GM19193 (cell line): Measurements from ENCODE around the gene GRIK1.

Experiments used
- POLR2A ChIP-seq: IDR thresholded peaks from 4 replicates; pipeline ENCODE4 v1.6.1; 2011; ENCODE audit not compliant: insufficient read depth, insufficient read length; ENCODE audit errors: extremely low read depth

The GRIK1 gene

DNA sequence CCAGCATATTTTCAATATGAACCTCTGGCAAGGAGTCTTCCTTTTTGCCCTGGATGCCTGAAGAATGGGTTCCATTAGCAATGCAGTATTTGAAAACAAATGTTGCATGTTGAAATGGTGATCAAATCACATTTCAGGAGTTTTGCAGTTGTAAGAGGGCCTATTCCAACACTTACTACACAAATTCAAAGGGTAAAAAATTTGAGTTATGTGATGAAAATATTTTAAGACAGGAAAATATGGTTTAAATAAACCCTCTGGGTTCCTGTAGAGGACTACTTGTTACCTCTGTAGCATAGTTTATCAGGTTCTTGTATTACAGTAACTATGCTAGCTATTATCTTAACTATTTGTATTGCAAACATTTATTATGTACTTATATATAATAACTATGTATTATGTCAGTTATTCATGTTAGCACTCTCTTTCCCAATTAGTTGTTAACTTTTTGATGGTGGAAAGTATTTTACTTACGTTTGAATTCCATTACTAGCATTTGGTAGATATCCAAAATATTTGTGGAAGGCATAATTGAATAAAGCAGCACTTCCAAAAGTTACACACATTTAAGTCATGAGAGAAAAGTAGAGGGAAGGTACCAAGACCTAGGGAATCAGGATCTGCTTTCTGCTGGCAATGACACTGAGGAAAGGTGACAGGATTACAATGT, 312.9 kb downstream of the GRIK1 start:
- no peak for TF ChIP-seq POLR2A

DNA sequence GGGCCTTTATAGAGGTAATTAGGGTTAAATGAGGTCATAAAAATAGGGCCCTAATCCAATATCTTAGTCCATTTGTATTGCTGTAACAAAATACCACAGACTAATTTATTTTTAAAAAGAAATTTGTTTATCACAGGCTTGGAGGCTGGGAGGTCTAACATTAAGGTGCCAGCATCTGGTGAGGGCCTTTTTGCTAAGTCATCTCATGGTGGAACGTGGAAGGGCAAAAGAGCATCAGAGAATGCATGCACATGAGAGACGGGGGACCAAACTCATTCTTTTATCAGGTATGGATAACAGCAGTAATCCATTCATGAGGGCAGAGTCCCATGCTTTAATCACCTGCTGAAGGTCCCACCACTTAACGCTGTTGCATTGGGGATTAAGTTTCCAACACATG, 313.8 kb downstream of the GRIK1 start:
- no peak for TF ChIP-seq POLR2A

DNA sequence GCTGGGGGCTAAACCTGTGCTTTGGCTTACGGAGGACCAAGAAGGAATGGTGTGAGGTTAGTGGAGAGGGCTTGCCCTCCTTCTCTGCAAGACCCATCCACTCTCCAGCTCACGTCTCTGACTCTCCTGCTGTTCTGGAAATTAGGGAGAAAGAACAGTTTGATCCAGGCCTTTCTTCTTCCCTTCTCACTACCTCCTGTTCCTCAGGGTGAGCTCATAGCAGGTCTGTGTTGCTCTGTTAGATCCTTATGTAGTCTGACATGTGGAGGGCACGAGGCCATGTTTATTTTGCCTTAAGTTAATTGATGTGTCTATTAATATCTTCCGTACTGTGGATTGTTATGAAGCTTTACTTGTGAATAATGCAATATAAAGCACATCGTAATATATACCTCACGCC, 315.0 kb downstream of the GRIK1 start:
- no peak for TF ChIP-seq POLR2A

DNA sequence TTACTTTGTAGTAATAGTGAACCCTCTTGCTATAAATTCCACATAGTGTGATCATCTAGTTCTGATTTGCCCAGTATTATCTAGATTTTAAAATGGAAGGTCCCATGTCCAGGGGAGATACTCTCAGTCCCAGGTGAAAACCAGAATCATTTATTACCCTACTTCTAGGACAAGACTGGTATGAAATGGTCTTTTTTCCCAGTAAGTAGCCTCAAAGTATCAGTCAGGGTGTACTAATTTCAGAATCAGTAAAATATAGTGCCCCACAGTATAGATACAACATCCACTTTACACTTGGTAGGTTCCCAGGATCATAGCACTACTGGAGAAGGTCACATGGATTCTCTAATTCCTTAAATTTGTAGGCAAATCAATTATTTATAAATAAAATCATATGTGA, 318.3 kb downstream of the GRIK1 start:
- no peak for TF ChIP-seq POLR2A

DNA sequence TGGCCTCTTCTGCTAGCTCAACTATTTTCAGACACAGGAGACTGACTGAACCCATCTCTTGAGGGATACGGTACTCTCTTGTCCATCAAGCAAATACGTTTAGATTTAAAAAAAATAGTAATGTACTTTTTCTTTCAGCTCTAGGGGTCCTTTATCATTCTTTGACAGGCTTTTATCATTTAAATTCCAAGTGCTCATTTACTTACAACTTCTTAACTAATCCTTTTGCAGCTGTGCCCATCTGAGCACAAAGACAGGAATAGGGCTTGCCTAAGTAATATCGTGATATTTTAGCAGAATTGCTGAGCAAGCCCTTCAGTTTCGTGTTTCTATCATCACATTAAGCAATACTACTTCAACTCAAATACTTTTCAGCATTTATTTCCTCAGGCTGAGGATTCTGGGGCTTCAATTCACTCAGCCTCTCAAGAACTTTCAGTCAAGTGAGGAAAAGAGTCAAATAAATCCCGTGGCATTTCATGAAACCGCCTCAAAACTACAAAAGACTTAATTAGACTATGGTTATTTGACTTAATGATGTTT, 323.5 kb downstream of the GRIK1 start:
- TF ChIP-seq POLR2A: no peak

DNA sequence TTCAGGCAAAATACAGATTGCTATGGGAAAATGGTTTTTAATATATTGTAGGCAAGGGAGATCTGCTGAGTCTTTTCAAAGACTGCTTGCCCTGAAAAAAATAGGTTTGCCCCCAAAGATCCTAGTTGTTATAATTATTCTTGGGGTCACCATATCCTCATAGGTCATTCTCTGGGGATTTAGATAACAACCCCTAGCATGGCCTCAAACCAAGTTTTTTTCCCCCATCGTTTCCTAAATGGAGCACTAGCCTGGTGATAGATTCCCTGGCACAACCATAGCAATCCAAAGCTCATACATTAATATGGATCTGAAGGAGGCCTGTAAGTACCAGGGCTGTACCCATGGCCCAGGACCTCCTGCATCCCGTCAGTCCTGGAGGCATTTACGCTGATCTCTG, 325.9 kb downstream of the GRIK1 start:
- TF ChIP-seq POLR2A: no peak

DNA sequence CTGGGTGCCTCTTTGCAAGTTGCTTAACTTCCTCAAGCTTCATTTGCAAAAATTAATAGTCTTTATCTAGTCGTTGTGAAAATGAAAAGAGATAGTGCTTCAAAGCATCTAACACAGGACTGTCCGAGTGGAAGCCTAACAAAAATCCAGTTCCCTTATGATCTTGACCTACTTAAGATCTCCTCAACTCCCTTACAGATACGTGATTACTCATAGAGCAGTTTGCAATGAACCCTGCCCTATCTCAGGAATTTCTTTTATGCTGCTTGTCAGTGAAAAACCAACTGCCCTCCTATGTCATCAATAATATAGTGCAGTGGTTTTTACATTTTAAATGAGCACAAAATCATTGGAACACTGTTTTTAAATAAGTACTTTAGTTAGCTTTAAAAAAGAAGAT, 326.8 kb downstream of the GRIK1 start:
- TF ChIP-seq POLR2A: no peak

DNA sequence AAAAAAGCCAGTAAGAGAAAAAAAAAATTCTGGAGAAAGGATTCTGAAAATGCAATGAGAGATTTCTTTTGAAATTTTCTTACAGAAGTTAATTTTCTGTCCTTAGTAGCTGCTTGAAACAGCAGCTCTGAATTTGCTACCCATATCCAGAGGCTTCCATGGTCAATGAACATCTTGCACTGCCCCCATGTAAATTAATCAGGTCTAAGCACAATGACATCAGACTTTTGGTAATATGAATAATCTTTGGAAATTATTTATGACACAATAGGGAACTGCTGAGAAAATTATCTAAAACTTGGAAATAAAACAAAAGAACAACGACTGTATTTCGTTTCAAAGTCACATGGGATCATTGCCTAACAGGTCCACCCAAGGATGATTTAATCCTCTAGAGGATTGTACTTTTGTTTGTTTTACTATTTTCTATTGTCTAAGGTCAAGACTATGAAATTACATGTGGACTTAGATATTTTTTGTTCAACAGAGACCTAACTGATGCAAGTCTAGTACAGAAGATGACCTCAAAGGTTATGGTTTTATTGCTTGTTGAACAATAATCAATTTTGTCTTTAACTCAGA, 328.9 kb downstream of the GRIK1 start:
- no peak for TF ChIP-seq POLR2A

DNA sequence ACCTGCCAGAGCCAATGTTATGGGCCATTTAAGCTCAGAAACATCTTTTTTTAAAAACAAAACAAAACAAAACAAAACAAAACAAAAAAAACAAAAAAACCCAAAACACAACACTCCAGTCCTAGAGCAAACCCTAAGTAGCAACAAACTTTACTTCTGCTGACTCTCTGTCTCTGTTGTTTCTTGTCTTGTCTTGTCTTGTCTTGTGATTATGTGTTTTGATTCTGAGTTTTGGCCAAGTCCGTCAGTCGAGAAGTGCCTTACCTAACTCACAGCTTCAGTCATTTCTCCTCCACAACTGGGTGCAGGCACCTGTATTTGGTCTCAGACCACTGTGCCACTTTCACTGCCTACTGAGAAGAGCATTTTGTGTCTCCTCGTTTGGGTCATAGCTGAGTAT, 333.2 kb downstream of the GRIK1 start:
- no peak for TF ChIP-seq POLR2A

DNA sequence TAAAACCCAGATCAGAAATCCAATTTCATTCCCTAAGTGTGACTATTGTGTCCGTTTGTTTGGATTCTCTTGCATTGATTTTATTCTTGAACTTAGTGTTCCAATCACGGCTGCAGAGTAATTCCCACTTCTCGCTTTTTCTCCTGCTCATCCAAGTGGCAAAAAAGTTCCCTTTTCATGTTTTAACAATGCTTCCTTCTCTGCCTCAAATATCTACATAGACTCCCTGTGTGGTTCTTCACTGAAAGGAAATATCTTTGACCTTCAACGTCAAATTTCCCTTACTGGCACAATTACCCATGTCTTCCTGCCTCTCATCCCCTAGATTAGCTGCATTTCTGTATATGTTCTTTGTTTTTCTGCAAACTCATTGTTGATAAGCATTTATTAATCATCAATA, 335.7 kb downstream of the GRIK1 start:
- no peak for TF ChIP-seq POLR2A

DNA sequence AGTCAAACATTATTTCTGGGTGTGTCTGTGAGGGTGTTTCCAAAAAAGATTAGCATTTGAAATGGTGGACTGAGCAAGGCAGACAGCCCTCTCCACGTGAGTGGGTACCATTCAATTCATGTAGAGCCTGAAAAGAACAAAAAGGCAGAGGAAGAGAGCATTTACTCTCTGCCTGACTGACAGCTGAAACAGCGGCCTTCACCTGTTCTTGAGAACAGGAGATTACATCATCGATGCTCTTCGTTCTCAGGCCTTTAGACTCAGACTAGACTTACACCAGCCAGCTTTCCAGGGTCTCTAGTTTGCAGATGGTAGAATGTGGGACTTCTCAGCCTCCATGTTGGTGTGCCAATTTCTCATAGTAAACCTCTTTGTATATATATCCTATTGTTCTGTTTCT, 338.7 kb downstream of the GRIK1 start:
- no peak for TF ChIP-seq POLR2A

DNA sequence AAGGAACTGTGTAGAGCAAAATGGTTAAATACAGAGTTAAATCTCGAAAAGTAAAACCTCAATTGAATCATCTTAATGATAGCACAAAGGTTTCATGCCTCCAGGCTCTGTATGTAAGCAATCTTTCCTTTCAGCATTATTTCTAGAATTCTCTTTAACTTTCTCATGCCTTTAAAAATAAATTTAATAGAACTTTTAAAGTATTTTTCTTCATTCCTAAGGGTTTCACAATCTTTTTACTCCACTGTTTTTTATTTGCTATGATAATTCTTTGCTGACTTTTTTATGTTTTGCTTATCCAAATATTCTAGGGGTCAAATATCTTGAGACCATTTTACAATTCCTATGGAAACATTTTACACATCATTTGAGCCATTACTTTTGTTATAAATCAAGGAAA, 353.1 kb downstream of the GRIK1 start:
- no peak for TF ChIP-seq POLR2A

DNA sequence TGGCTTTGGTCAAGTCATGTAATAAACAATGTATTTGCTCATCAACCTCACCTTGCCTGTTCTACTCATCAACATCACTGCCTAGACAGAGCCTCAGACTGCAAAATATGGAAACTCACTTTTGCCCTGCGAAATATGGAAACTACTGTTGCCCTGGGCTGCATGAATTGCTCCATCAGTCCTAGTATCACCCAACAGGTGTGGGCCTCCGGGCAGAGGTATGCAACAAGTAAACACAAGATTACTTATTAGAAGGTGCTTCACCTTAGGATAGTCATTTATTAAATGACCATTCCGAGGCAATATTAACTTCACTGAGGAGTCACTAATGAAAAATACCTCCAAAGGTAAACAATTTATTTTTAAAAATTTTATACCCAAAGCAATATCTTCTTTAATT, 354.3 kb downstream of the GRIK1 start:
- TF ChIP-seq POLR2A: no peak

DNA sequence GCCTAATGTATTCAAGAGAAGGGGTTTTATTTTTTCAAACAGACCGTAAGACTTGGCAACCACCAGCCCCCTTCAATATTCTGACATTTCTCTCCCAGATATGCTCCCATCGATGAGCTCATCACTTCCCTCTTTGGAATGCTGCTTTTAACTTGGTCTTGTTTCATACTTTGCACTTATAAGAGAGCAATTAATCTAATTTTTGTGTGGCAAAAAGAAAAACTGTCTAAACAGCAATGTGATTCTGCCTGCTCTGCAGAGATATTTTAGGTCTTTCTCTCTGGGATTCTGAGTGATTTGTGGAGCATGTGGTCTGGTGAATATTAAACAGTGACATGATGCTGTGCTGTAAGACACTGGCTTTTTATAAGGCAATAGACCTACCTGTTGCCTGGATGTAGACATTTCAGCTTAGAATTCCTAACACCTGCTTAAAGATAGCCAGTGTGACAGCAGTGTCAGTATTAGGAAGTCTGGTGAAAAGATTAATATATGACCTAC, 356.3 kb downstream of the GRIK1 start:
- no peak for TF ChIP-seq POLR2A

DNA sequence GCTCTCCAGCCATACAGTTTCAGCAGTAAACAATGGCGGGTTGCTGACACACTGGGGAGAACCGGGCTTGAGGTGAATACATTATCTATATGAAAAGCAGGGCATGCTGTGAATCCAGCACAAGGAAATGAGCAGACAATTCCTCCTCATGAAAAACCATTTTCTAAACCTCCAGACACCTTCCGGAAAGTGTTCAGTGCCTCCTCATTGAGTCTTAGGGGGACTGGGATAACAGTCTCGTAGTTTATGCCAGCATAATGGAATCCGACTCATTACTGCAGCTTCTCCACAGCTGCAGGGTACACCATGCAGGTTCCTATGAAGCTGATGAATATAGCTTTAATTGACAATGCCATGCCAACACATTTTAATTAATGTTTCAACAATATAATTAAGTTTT, 356.9 kb downstream of the GRIK1 start:
- no peak for TF ChIP-seq POLR2A

DNA sequence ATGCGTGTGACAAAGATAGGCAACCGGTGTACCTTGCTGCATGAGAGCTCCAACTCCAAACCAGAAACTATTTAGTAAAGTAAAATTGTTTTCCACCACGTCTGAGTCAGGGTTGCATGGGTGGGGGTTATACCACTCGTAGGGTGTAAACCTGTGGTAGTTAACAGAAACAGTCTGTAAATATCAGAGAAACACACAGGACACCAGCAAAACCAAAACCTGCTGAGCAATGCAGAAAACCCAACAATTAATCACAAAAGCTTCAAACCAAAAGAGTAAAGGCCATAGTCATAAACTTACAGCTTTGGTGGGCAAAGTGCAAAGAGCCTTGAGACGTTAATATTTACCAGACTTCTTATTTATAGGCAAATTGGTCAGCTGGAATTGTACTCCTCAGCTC, 358.4 kb downstream of the GRIK1 start:
- no peak for TF ChIP-seq POLR2A

DNA sequence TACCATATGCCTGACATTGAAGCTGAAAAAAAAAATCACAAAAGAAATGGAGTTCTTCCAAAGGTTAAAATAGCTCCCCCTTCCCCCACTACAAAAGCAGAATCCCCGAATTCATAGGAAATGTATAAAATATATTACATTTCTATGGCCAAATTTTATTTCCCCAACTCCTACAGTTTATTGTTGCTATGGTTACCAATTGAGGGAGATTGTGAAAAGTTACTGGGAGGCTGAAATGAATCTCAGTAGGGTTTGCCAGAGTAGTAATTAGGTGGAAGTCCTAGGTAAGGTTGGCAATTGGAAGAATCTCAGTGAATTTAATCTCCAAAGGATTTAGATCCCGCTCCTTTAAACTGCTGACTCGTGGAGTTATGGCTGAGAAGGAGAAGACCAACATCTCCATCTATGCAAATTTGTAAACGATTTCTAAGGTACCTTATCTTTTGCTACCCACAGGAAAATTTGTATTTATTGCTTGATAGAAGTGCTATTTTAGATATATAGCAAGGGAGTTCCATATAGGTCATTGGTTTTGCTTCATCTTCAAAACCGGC, 359.0 kb downstream of the GRIK1 start:
- no peak for TF ChIP-seq POLR2A

DNA sequence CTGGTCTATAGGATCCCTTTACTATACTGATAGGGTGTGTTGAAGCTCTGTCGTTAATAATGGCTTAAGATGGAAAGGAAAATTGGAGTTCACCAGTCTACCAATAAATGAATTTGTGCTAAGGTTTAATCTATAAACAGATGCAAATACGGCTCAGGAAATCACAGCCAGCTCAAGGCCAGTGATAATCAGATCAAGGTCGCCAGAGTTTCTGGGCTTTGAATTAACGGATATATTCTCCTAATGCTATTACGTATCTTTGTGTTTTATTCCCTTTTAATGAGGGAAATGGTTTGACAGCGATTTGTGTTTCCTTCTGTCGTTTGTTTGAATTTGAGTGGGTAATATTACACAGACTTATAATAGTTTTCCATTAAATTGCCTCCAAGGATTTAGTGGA, 361.5 kb downstream of the GRIK1 start:
- TF ChIP-seq POLR2A: no peak
